C4-2B (cell line): Measurements from ENCODE around the gene ALDH7A1.

Experiments
- H3K27ac ChIP-seq: fragments of 450-650 bp; 2 replicates; pipeline ENCODE4 v1.5.1; 2017
- ZFX ChIP-seq: fragments of 450-650 bp; IDR thresholded peaks from 2 replicates; pipeline ENCODE4 v1.6.1; 2017
- TF ChIP-seq, protein P1 (sequence below): fragments of 450-650 bp; conservative IDR thresholded peaks from 2 replicates; pipeline ENCODE4 v1.5.1; 2017; ENCODE audit warnings: mild to moderate bottlenecking

ALDH7A1 gene

DNA sequence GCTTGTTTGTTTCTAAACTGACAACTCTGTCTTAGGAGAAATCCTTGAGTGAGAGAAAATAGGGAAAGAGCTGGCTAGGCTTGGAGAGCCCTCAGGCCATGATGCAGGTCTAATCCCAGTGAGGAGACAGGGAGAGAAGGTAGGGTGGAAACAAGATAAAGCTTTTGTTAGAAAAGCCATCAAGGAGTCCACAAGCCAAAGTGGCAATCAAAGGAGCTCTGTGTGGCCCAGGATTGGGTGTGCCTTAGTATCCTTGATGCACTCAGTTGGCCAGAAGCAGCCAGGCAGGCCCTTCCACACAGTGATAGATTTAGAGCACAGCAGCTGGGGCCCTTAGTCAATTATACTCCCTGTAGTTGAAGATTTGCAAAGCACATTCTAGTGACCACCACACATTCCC is 73.9 kb downstream of the ALDH7A1 start:
- TF ChIP-seq, protein P1, sequence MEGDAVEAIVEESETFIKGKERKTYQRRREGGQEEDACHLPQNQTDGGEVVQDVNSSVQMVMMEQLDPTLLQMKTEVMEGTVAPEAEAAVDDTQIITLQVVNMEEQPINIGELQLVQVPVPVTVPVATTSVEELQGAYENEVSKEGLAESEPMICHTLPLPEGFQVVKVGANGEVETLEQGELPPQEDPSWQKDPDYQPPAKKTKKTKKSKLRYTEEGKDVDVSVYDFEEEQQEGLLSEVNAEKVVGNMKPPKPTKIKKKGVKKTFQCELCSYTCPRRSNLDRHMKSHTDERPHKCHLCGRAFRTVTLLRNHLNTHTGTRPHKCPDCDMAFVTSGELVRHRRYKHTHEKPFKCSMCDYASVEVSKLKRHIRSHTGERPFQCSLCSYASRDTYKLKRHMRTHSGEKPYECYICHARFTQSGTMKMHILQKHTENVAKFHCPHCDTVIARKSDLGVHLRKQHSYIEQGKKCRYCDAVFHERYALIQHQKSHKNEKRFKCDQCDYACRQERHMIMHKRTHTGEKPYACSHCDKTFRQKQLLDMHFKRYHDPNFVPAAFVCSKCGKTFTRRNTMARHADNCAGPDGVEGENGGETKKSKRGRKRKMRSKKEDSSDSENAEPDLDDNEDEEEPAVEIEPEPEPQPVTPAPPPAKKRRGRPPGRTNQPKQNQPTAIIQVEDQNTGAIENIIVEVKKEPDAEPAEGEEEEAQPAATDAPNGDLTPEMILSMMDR, result no peak
- no peak for TF ChIP-seq ZFX
- no peak overlapping the region for H3K27ac ChIP-seq

DNA sequence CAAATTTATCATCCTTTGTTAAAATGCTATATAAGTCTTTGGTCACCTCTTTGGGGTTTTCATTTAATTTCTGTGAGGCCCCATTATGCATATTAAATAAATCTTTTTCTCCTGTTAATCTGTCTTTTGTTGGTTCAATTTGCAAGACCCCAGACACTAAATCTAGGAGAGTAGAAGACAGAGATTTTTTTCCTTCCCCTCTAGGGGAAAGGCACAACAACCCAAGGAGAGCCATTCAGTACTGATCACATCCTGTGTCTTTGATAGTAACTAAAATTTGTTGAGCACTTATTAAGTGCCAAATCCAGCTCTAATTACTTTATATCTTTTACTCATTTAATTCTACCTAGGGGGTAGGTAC is 74.4 kb downstream of the ALDH7A1 start:
- H3K27ac ChIP-seq, result no peak overlapping the region
- TF ChIP-seq, protein P1, result no peak
- TF ChIP-seq ZFX, result no peak

DNA sequence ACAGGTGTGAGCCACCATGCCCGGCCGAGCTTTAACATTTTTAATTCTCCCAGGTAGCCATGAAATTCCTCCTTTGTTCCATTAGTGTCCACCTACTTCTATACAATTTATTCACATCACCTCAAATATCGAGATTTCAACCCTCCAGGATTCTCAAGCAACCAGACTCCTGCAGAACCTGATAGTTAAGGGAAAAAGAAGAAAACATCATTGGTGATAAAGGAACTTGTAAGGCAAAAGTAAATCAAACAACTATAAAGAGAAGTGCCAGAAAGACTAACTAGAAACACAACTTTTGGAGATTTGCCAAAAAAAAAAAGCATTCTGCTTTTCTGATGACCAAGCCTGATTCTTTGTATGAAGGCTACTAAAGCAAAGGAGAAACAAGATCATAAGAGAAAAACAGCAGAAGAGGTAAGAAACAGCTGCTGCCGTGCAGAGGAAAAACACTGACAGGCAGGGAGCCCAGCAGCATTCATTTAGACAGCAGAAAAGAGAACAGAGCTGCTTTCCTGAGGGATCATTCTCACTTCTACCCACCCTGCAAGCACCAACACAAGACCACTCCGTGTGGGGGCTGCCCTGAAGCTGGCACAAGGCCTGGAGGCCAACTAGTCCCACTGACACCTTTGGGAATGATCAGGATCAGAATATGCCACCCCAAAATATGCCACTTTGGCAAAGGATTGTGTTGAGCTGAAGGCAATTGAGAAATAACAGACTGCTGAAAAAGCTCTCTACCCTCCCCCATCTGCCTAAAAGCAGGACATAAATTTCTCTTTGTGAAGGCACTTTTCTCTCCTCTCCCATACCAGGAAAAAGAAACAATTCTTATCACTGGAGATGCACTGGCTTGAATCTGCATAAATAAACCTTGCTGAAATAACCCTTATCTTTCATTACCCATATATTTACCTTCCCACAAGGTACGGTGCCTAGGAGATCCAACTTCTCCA is 75.1 kb downstream of the ALDH7A1 start:
- TF ChIP-seq, protein P1, result no peak
- no peak for TF ChIP-seq ZFX
- H3K27ac ChIP-seq, result peak overlapping the region; percentile 37

GRCh38 chr5:126519223-126519622 is 75.8 kb downstream of the ALDH7A1 start:
- H3K27ac ChIP-seq, result 0 out of 2 replicates have a peak overlapping the region, but pooled peaks have one; percentile 8

- no peak overlapping the region for H3K27ac ChIP-seq
- TF ChIP-seq, protein P1, result no peak
- no peak for TF ChIP-seq ZFX
Observed at GRCh38 chr5:126516852-126517251, 78.2 kb downstream of the ALDH7A1 start.

- TF ChIP-seq, protein P1, result no peak
- no peak for TF ChIP-seq ZFX
- no peak overlapping the region for H3K27ac ChIP-seq
Observed at GRCh38 chr5:126516133-126516532, 78.9 kb downstream of the ALDH7A1 start.

DNA sequence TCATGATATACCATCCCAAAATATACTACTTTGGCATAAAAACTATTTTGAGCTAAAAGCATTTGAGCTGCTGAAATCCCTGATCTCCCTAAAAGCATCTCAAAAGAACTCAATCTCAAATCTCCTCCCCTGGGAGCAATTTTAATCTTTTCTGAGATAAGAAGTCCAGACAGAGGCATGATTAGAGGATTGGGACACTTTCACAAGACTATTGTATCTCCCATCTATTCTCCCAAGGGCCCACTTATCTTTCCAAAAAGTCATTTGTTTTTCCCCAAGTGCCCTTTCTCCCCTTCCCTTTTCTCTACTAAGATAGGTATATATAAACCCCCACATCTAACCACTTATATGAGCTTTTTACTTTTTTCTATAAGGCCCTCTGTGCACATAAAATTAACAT is 79.7 kb downstream of the ALDH7A1 start:
- H3K27ac ChIP-seq, result no peak overlapping the region
- TF ChIP-seq ZFX, result no peak
- TF ChIP-seq, protein P1, result no peak

DNA sequence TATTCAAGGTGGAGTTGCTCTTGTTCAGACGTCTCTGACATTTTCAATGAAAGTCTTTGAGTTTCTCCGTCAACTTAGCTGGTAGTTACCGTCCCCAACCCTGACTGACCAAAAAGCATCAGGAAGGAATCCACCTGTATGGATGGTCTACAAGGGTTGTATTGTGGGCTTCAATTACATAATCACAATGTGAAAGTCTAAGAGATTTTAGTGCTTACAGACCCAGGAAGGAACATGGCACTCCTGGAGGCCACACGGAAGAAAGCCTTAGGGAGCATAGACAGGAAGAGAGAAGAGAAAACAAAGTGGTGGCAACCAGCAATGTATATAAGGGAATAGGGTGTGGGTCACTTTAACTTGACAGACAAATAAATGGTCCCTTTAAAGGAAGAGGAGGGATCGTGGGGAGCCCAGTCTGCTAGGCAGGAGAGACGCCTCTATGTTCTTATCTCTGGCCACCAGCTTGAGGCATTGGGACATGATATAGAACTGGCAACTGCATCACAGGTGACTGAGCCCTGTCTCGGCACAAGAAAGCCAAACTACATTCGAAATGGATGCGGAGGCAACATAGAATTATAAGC is 80.4 kb downstream of the ALDH7A1 start:
- TF ChIP-seq, protein P1, result no peak
- no peak for TF ChIP-seq ZFX
- no peak overlapping the region for H3K27ac ChIP-seq
